HUDEP-2 (cell line): ENCODE measurements around the gene ASAP3.
A peak's percentile ranks its signal among the peaks of the same experiment; 100 is the strongest.

Experiments
- DNase-seq, 76 experiments: peaks; one replicate each; lab custom pipeline; 2025; ENCODE audit not compliant: unreplicated experiment in 76 of 76; lab: John Stamatoyannopoulos, UW

ASAP3 gene

DNA sequence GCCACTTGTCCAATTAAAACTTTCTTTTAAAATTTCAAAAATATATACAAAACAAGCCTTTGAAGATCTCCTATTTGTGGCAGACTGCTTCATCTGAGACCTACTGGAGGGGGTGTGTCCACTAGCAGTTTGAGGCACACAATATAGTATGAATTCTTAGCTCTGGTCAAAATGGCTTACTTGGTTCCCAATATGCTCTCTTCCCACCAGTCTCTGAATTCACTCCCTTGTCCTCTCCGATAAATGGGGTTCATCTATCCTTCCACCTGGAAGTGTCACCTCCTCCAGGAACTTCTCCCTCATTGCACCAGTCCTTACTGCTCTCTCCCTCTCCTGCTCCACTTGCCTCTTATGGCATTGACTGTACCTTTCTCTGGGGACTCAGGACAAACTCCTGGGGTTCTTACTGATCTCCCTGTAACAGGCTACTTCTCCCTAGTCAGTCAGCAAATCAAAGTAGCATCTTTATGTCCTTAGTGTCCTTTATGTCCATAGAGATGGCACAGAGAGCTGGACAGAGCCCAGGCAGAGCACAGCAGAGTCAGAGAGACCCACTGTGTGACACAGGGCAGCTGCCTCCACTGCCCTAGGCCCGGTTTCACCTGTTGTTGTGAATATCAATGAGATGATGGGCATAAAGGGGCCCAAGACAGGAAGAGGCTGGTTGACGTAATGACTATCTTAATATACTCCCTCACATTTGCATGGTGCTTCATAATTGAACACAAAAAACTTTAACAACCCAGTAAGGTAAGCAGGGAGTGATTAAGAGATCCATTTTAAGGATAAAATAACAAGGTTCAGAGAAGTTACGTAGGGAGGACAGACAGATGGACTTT lies 3.6 kb downstream of the ASAP3 start:
- no peak for DNase-seq

DNA sequence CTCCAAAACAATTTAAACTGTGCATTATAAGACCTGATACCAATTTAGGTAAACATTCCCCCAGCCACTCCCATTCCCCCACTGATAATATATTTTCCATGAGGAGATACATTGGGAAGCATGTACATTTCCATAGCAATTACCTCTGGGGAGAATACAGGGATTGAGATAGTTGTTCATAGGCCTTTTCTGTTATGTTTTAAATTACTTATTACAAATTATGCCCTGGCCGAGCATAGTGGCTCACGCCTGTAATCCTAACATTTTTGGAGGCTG lies 4.4 kb downstream of the ASAP3 start:
- no peak for DNase-seq

DNA sequence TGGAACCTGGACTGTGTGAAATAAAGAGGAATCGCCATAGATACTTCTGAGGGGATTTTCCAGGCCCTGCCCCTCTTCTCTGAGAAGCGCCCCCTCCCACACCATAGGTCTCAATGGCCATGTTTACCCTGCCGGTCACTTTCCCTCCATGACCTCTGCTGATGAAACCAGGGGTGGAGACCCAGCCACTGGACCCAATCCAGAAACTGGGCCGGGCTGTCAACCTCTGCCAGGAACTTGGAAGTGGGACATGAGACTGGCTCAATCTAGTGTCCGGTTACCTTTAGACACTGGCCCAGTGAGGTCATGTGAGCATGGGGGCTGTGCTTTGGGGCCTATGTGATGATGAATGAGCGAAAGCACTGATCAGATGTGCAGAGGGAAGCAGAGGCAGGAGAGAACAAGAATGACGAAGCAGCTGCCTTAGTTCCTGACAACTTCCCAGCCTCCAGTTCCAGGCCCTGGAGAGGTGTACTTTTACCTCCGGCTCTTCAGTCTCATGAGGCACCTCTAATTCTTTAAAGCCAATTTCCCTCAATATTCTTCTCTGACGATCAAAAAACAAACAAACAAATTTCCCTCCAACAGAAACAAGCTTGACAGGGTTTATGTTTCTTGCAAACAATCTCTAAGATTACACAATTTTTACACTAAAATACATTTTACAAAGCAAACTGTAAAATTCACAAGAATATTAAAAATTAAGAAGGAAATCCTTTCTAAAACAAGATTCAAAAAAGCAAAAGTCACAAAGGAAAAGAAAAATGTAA lies 4.9 kb downstream of the ASAP3 start:
- no peak for DNase-seq

DNA sequence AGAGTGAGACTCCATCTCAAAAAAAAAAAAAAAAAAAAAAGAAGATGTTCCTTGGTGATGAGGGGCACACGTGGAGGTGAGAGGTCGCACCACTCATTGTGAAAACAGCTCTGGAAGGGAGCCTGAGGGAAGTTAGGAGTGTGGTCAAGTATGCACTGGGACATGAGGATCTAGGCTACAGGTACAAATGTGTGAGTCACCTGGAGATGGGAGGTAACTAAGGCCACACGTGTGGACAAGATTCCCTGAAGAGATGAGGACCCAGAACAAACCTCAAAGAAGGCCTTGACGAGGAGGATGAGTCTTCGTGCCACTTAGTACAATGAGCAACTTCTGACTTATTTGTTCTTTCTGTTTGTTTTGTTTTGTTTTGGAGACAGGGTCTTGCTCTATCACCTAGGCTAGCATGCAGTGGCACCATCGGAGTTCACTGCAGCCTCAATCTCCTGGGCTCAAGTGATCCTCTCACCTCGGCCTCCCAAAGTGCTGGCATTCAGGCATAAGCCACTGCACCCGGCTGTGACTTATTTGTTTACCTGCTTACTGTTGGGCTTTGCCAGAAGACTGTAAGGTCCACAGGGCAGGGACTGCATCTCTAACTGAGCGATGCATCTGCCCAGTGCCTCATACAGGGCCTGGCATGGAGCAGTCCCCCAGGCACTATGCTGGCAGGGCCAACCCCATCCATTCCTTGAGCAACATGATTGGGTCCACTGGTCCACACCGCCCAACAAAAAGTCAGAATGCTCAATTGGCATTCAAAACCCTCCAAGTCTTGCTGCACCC lies 6.4 kb downstream of the ASAP3 start:
- no peak for DNase-seq

DNA sequence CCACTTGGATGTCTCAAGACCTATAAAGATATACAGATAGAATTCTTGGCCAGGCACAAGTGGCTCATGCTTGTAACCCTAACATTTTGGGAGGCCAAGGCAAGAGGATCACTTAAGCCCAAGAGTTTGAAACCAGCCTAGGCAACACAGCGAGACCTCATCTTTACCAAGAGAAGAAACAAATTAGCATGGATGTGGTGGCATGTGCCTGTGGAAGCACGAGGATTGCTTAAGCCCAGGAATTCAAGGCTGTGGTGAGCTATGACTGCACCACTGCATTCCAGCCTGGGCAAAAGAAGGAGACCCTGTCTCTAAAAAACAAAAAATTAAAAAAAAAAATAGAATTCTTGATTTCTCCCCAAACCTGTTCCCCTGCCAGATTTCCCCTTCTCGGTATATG lies 8.3 kb downstream of the ASAP3 start:
- no peak for DNase-seq

DNA sequence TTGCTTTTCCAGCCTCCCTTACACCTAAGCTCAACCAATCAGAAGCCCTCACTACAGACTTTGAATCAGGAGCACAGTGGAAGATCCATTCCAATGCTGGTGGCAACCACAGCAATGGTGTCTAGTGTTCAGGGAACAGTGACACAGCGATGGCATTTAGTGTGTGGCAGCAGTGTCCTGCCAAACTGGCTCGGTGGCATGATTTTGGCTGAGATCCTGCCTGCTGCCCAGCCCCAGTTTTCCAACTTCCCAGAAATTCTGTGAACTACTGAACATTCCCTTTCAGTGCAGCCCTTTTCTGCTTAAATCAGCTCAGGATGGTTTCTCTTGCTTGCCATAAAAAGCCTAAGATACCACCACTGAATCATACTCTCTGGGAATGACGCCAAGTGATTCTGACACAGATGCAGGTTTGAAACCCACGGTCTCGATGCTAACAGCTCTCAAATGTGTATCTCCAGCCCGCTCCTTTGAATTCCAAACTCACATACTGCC lies 8.8 kb downstream of the ASAP3 start:
- peak in 6 of 76 experiments; percentile 4 to 27 (median 8) for DNase-seq

DNA sequence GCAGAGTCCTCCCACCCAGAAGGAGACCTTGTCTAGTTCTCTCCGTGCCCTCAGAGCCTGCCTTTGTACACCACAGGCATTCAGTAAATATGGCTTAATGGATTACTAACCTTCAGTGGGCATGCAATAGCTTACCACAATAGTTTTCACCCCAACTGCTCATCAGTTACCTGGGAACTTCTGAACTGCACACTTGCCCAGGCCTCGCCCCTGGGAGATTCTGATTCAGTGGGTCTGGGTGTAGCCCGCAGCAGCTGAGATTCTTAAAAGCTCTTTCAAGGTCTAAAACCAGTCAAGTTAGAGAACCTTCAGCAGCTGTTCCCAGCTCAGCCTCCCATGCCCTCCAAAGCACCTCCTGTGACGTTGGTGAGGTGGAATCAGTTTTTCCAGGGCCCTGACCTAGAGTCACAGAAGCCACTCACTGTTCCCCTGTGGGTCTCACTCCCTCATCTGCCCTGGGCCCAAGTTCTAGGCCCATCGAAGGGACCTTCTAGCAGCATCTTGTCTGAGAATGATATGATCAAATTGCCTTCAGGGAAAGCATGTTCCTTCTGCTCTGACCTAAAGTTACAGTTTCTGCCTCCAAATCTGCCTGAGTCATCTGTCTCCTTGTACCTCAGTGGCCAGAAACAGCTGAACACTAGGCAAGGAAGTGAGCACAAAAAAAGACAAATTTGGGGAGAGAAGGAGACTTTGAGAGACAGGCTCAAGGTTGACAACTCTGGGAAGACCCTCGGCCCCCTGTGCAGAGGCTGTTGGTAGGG lies 10.8 kb downstream of the ASAP3 start:
- no peak for DNase-seq

DNA sequence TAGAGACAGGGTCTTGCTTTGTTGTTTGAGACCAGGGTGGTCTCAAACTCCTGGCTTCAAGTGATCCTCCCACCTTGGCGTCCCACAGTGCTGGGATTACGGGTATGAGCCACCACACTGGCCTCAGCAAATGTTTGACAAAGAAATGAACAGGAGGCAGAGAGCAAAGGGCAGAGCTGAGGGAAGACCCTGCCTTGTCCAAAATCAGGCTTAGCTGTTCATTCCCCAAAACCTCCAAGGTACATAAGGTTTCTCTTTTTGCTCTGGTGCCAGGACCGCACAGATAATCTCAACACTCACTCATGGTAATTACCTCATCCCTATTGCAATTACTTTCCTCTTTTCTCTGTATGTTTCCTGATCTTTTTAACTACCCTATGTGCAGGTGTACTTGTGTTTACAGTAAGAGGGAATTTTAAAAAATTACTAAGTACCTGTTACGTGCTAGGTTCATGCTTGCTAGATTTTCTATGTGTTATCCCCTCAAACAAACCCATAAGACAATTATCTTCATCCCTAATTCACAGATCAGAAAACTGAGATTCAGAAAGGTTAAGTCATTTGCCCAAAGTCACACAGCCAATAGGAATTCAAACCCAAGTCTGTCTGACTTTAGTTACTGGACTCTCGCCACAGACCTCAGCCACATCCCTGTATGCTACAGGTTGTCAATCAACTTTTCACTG lies 11.5 kb downstream of the ASAP3 start:
- DNase-seq = no peak

DNA sequence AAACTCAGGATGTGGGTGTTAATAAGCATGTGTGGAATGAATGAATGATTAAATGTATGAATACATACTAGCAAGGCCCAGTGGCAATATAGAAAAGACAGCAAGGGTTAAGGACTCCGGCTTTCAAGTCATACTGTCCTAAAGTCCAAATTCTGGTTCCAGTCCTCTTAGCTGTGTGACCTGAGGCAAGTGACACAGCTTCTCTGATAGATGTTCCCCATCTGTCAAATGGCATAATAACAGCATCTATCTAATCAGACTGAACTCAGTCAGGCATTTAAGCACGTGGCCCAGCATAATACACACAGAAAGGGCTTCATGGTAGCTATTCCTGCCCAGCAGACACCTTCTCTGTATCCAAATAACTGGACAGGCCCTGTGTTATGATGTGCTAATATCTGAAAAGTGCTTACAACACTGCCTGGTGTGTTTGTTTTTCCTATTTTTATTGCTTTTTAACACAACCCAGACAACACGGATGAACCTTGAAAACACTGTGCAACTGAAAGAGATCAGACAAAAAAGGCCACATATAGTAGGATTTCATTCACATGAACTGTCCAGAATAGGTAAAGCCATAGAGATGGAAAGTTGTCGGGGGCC lies 12.4 kb downstream of the ASAP3 start:
- DNase-seq = peak in 1 of 76 experiments; percentile 4

DNA sequence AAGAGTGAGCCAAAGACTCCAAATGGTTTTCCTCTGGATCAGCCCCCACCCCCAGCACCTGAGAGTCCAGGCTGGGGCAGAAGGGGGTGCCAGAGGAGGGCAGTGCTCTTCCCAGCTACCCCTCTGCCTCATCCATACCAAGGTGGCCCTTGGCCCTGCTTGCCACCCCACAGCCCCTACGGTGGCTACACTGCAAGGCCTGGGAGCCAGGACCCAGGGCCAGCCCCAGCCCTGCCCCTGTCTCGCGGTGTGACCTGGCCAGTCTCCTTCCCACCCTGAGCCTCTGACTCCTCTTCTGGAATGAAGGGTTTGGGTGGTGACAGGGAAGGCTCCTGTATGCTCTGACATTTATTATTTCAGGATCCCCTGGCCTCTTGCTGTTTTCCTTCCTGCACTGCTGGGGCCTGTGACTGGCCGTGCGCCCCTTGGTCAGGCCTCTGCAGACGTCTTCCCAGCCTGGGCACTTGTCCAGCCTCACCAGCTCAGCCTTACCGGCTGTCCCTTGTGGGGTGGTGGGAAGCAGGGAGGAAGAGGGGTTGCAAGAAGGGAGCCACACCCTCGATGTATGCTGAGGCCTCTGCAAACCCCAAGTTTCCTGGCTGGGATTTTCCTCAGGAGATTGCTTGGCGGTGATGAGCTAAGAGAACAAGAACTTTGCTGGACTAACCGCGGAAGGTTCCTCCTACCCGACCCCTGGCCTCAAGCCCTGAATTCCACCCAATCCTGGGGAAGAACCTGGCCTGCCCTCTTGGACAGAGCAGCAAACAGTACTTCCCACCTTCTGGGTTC lies 13.5 kb downstream of the ASAP3 start:
- no peak for DNase-seq

DNA sequence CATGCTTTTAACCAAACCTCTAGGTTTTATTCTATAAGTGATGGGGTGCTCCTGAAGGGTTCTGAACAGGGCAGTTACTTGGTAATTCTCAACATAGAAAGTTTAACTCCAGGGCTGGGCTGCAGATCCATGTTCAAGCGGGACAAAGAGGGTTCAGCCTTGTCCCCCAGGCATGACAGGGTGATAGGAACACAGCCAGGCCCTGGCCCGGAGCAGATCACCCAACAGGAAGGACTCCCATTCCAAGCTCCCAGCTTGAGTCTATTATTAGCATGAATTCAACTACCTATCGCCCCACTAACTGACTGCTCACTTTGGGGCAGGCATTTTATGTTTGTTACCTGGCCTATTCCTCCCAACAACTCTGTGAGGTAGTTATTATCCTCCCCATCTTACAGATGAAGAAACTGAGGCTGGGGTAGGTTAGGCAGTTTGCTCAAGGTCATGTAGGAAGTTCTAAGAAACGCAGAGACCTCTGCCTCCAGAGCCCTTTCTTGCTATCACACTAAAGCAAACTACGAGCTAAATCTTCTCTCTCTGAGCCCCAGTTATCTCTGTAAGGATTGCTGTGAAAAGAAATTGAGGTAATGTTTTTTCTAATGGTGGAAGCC lies 14.5 kb downstream of the ASAP3 start:
- no peak for DNase-seq

DNA sequence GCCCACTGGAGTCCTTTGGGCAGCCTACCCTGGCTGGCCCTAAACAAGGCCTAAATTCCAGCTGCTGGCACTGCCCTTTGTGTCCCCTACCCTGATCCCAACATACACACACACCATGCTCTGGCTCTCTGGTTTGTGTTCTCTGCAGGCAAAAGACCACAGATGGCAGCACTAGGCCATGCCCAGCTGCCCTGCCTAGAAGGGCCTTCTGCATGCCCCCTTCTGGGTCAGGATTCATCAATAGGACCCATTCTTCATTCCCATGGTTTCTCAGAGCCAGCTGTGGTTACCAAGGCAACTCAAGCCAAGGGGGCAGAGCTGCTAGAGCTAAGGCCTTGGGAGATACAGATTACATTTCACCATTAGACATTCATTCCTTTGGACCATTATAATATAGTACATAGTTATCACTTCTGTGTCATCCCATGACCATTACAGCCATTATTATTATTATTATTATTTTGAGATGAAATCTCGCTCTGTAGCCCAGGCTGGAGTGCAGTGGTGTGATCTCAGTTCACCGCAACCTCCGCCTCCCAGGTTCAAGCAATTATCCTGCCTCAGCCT lies 17.5 kb downstream of the ASAP3 start:
- DNase-seq = no peak

DNA sequence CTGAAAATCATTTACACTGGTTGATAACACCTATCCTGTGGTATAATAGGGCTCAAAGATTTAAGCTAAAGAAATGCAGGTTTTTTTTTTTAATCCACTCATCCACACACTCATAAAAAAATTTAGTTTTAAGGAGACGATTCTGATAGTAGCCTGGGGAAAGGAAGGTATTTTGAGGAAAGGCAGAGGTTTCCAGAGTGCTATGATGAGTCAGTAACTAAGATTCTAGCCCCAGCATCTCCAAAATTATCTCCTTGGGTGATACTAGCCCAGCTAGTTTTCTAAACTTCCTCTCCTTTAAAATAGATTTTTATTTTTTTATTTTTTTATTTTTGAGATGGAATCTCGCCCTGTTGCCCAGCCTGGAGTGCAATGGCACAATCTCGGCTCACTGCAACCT lies 20.7 kb downstream of the ASAP3 start:
- DNase-seq = no peak

DNA sequence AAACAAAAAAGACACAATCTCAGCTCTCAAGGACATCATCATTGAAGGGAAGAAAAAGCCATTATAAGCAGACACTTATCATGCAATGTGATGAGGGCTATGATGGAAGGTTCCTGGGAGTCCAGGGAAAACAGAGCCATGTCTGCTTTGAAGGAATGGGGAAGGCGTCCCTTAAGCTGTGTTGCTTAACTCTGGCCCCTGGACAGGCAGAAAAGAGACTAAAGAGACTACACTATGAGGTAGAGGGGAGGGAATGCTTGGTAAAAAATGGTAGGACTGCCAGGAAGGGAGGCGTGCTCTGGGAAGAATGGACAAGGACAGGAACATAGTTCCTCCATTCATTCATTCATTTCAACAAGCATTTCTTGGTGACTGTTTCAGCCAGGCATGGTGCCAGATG lies 21.2 kb downstream of the ASAP3 start:
- no peak for DNase-seq

DNA sequence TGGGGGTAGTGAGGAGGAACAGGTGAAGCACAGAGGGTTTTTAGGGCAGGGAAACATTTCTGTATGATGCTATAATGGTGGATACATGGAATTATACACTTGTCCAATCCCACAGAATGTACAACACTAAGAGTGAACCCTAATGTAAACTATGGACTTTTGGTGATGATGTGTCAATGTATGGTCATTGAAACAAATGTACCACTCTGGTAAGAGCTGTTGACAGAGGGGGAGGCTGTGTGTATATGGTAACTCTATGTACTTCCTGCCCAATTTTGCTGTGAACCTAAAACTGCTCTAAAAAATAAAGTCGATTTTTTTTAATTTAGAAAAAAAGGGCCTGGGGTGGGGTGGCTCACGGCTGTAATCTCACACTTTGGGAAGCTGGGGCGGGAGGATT lies 22.9 kb downstream of the ASAP3 start:
- no peak for DNase-seq

DNA sequence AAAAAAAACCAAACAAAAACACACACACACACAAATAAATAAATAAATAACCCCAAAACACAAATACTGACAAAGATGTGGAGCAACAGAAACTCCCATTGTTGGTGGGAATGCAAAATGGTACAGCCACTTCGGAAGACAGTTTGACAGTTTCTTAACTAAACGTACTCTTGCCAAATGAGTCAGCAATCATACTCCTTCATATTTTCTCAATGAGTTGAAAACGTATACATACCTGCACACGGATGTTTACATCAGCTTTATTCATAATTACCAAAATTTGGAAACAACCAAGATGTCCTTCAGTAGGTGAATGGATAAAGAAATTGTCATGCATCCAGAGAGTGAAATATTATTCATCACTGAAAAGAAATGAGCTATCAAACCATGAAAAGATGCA lies 23.5 kb downstream of the ASAP3 start:
- DNase-seq = no peak

DNA sequence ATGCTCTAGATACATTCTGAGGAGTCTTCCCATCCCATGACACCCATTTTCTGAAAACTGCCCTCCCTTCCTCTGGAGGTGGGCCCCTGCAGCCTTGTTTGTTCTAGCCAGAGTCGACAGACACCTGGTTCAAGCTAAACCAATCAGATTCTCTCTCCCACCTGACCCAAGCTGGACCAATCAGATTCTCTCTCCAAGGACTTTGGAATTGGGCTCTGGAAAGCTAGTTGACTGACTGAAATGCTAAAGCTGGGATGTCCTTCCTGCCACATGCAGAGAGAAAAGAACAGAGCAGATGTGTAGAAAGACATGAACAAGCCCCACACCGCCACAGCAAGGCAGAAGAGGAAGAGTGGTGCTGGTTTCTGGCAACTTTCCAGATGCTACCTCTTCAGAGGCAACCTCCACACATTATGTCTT lies 24.6 kb downstream of the ASAP3 start:
- no peak for DNase-seq

DNA sequence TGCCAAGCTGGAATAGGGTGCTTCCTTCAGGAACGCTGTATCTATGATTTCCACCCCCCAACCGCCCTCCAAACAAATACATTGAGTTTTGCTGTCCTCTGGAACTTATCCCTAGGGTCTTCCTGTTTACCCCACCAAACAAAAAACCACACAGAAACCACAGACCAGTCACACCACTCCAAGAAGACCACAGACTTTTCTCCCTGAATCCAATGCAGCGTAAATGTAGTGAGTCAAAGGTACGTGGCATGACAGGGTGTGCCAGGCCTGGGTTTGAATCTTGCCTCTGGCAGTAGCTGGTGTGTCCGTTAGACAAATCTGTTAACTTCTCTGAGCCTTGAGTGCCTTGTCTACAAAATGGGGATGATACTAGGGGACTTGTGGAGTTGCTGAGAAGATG lies 27.8 kb downstream of the ASAP3 start:
- DNase-seq = no peak
